HG03439 (cell line): ENCODE data around the gene TMX4.

Source experiments
- ATAC-seq: cut with Tn5 transposase; IDR thresholded peaks from one replicate; pipeline ENCODE4 v1.9.1; 2021; ENCODE audit warnings: mild to moderate bottlenecking, moderate library complexity; ENCODE audit not compliant: unreplicated experiment

TMX4 gene

DNA sequence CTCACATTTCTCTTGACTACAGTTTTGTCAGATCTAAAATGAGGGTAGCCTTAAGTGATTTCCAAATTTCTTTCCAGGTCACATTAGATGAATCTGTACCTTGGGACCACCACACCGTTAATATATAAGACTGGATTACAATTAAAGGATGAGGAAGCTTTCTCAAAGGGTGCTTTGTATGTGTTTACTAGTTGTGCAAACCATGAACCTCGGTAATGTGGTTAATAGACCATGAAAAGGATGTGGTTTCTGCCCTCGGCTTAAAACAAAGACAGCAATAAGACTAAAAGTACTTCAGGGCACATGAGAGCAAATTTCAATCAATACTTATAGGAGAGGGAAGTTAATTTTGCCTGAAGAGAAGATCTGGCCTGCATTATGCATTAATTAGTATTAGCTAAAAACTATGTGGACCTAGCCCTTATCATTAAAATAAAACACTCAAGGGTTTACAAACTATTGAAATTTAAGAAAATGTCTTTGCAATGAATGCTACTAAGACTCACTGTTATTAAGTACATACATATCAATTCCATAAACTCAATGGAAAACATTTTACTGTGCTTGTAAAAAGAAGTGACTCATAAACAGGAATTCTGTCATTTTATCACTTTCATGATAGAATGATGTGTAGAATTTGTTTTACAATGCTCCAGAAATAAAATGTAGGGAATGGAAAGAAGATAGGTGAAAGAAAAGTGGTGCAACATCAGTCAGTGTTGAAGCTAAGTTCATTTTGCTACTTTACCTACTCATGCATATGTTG is 936 bp upstream of the TMX4 start:
- peak; percentile 36 for ATAC-seq

GRCh38 chr20:8019998-8020247 is 362 bp upstream of the TMX4 start:
- no peak for ATAC-seq

- peak; percentile 72 for ATAC-seq
These were observed 659 bp downstream of the TMX4 start for GRCh38 chr20:8018958-8019245.

- ATAC-seq: no peak
These were observed 6.8 kb downstream of the TMX4 start for GRCh38 chr20:8012724-8013123.

DNA sequence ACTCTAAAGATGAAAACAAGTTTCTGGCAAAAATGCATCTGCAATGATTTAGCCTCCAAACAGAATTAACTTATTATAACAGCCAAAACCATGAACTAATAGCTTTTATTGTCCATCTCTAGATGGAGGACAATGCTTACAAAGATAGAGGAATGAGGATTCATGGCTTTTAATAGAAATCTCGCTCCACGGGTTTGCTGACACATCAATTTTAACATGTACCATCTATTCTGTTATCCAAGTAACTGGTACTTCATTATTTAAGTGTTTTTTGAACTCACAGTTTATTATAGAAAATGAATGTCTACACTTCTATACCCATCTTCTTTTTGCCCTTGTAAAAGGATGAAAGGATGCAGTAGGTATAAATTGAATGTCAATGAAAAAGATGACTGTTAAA is 10.8 kb downstream of the TMX4 start:
- no peak for ATAC-seq

GRCh38 chr20:8007490-8007889 is 12.1 kb downstream of the TMX4 start:
- no peak for ATAC-seq

- no peak for ATAC-seq
These were observed 13.8 kb downstream of the TMX4 start for GRCh38 chr20:8005575-8006366.

DNA sequence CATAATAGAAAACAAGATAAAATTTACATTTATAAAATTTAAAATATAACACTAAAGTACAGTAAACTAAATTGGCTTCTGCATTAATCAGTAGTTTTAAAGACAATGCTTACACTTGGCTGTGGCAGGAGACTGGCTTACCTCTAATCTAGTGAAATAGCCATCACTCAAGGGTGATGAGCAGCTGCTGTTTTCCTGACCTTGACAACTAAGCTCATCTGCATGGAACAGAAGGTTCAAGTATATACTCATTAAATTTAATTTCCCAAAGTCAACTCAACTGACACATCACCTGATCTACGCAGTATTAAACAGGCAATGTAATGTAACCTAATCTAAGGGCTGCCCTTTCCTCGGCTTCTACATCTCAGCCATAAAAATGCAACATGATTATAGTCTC is 14.5 kb downstream of the TMX4 start:
- ATAC-seq: no peak

- ATAC-seq: no peak
These were observed 17.5 kb downstream of the TMX4 start for GRCh38 chr20:8002056-8002455.

GRCh38 chr20:8000796-8001195 is 18.8 kb downstream of the TMX4 start:
- no peak for ATAC-seq

DNA sequence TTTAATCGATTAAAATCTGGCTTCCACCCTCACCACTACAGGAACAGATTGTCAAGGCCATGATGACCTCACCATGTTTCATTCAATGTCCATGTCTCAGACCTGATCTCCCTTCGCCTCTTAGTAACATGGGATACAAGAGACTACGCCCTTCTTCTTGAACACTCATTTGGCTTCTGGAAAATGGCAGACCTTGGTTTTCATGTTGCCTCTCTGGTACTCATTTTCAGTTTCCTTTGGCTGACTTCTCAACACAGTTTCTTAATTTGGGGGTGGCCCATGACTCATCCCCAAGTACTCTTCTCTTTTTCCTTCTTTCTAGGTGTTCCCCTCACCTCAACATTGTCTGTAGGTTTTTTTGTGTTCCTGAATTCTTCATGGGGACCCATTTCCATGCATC is 22.7 kb downstream of the TMX4 start:
- ATAC-seq: no peak

GRCh38 chr20:7994809-7995208 is 24.8 kb downstream of the TMX4 start:
- no peak for ATAC-seq

- no peak for ATAC-seq
These were observed 25.9 kb downstream of the TMX4 start for GRCh38 chr20:7993703-7994102.

DNA sequence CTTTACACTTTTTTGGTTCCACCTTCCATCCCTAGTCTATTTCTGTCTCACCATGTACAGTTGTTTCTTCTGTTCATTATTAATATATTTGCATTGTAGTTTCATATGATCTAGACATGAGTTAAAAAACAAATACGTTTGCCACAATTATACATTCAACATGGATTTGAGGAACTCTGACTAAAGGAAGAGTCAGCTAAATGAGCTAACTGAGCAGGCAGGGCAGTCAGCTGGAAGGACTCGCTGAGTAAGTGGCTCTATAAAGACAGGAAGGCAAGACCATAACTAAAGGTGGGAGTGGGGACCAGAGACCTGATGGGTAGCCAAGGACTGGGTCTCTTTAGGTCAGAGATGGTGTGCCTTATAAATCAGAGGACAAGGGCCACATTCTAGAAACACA is 26.3 kb downstream of the TMX4 start:
- ATAC-seq: no peak

DNA sequence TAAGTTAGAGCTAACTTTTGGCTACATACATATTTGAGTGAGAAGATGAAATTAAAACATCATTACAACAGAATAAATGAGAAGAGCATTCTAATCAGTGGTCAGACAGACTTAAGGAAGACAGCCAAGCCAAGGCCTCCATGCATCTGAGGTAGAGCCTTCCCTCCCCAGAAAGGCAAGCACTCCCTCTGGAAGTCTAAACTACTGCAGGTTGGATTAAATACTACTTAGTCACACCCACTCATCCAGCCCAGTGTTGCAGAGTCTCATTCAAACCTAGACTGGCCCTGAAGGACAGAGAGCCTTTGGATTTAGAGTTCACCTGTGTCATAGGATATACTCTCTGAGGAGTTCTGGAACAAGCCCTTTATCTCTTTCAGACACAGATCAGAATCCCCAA is 29.2 kb downstream of the TMX4 start:
- no peak for ATAC-seq

DNA sequence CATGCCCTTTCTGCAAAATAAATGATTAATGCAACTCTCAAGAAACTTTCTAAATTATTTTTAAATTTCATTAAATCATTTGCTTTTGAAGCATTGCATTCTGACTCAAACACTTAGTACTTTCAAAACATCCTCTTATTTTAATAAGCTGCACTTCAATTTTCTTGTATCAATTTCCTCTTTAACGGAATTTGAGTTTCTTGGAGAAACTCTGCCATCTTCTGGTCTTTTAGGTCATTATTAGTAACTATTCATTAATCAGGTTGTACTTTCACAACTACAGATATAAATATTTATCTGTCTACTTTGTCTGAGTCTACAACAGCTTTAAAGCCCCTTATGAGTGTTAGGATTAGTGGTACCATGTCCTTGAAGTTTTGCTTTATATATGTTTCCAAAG is 30.2 kb downstream of the TMX4 start:
- no peak for ATAC-seq

DNA sequence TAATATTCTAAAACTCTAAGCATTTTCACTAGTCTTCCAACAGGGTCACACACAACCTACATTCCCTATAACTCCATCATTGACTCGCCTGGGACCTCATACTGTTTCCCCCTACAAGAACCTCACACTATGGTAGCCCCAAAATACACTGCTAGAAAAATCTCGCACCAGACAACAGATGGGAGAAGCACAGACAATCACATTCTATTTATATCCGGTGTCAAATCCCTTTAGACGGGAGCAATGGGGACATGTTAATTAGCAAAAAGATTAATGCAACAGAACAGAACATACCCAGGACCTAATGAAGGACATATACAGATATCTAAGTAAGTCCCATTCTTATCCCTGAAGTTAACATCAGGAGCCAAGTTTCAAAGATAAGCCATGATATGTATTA is 33.6 kb downstream of the TMX4 start:
- no peak for ATAC-seq

DNA sequence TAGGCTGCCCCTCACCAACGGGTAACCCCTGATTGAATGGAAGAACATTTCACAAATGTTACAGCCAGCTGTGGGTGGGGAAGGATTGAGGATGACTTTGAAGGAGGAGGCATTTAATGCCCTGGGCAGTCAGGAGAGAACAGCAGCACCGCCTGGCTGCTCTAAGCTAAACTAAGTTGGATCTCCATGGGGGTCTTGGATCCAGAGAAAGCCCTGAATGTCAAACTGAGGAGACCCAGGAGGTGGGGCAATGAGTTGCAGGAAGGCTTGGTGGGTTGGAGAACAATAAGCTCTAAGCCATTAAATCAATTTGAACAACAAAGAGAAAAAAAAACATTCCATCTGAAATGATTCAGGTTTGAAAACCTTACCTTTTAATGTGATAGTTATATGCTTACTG is 35.4 kb downstream of the TMX4 start:
- ATAC-seq: no peak

- ATAC-seq: no peak
These were observed 38.2 kb downstream of the TMX4 start for GRCh38 chr20:7981374-7981773.

DNA sequence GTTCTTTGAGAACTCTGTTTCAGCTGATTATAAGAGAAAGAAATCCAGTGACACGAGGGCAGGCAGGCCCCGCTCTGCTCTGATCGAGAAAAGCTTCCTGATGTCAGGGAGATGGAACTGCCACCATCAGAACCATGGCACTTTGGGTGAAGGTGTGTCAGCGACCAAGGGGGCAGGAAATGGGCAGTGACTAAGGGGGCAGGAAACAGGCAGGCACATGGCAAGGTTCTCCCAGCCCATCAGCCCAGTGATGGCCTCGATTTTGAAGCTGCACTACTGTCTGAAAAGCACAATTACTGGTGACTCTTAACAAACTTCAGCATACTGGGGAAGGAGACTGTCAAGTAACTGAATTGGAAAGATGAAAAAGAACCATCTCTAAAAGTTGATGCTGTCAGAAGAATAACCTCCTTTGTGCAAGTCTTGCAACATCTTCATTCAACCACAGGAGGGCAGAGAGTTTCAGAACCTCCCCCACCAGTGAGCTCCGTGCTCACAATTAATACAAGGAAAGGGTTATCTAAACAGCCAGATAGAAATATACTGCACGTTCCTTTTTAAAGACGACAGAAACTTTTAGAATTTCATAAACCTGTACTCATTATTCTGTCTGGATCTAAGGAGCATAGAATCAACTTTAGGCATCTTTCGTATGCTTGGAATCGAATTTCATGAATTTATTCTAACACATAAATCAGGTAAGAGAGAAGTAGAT is 39.1 kb downstream of the TMX4 start:
- ATAC-seq: no peak

- ATAC-seq: no peak
These were observed 41.9 kb downstream of the TMX4 start for GRCh38 chr20:7977709-7978108.

GRCh38 chr20:7975851-7976414 is 43.6 kb downstream of the TMX4 start:
- no peak for ATAC-seq
